Lung (tissue), 12 donors: ENCODE measurements around the gene COL6A1. TPM values are rescaled to one million over a fixed set of nuclear protein-coding genes. Genes with fewer than 3 reads are reported as not detected.

Experiments used
- ATAC-seq: fragments of 200-7000 bp; cut with Tn5 transposase; one replicate; pipeline ENCODE4 v1.9.1; 2020; ENCODE audit warnings: moderate number of reproducible peaks; ENCODE audit not compliant: insufficient read depth, low FRiP score
- DNase-seq, 3 donors: peaks; one replicate each; pipeline ENCODE4 v3.0.0-alpha.2; 2013 to 2017
- H3K27ac ChIP-seq, 2 donors: one replicate each; pipeline ENCODE4 v1.5.1; 2013; ENCODE audit warnings: mild to moderate bottlenecking in 2 of 2, moderate library complexity in 2 of 2, control low read depth in 1 of 2, inconsistent platforms in 1 of 2, low read depth in 1 of 2, low read length in 1 of 2
- H3K27me3 ChIP-seq, 3 donors: one replicate each; pipeline ENCODE4 v1.5.1; 2013; ENCODE audit warnings: low read length in 2 of 3; ENCODE audit not compliant: control insufficient read depth in 3 of 3, insufficient read depth in 3 of 3
- H3K36me3 ChIP-seq, 4 donors: one replicate each; pipeline ENCODE4 v1.5.1; 2013; ENCODE audit warnings: low read length in 4 of 4, mild to moderate bottlenecking in 1 of 4, moderate library complexity in 1 of 4; ENCODE audit not compliant: control insufficient read depth in 4 of 4, insufficient read depth in 4 of 4
- H3K4me1 ChIP-seq, 5 donors: one replicate each; pipeline ENCODE4 v1.5.1; 2013; ENCODE audit warnings: low read length in 5 of 5, mild to moderate bottlenecking in 2 of 5, moderate library complexity in 1 of 5; ENCODE audit not compliant: control insufficient read depth in 5 of 5, insufficient read depth in 5 of 5
- H3K4me3 ChIP-seq: one replicate; pipeline ENCODE4 v1.5.1; 2013; ENCODE audit warnings: mild to moderate bottlenecking, control low read depth, moderate library complexity
- H3K9ac ChIP-seq, 2 donors: one replicate each; pipeline ENCODE4 v1.5.1; 2013; ENCODE audit warnings: low read length in 2 of 2, control low read depth in 1 of 2; ENCODE audit not compliant: insufficient read depth in 1 of 2
- H3K9me3 ChIP-seq, 4 donors: one replicate each; pipeline ENCODE4 v1.5.1; 2013; ENCODE audit warnings: low read length in 3 of 4, mild to moderate bottlenecking in 1 of 4, moderate library complexity in 1 of 4; ENCODE audit not compliant: control insufficient read depth in 4 of 4, insufficient read depth in 3 of 4
- WGBS, 2 donors: extraction: QIAGEN DNeasy Blood & Tissue Kit; methylation state at CpG; one replicate each; pipeline ENCODE4 v1.1.7; 2013; 5-methylcytosine and 5-hydroxymethylcytosine counted together
- polyA plus RNA-seq, 2 donors: library from polyadenylated mRNA; stranded (reverse); fragments of 200-250 nt; gene quantifications; one replicate each; pipeline ENCODE4 v1.2.1, GENCODE V29; 2013
- total RNA-seq, 2 donors: library from RNA; depleted of rRNA in 1 of 2; stranded (reverse); fragments of >200 nt in 1 of 2; gene quantifications; one replicate each; pipeline ENCODE4 v1.2.1, GENCODE V29; 2014 to 2021
- TF ChIP-seq, protein P1 (sequence below): IDR thresholded peaks from 2 replicates; pipeline ENCODE4 v1.5.1; 2012; ENCODE audit warnings: mild to moderate bottlenecking; ENCODE audit errors: control extremely low read depth, extremely low read depth
- donor health status: control.
- donor health status: control.
- donor health status: Bipolar disorder and iron deficiency.
- donor health status: healthy.
- donor health status: DM: yes; HTN: yes; CAD: no.

The COL6A1 gene
- total and polyA plus RNA-seq, 4 donors: 107 to 399 (median 172) TPM

DNA sequence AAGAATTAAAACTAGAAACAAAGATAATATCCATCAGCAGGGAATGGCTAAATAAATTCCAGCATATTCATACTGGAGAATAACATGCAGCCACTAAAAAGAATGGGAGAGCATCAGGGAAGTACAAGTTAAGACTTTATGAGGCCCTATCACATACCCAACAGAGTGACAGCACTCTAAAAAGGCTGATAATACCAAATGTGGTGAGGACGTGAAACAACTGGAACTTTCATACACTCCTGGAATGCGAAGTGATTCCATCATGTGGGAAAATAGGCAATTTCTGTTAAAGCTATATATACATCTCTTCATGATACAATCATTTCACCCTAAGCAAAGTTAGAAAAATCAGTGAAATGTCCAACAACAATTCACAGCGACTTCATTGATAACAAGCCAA, 42.6 kb downstream of the COL6A1 start:
- Histone ChIP-seq H3K9me3 (no peaks in the 10 kb centered on the region), H3K36me3 (no peaks in the 10 kb centered on the region), H3K9ac (no peak overlapping the region), H3K4me3 (no peak overlapping the region), H3K4me1 (peaks cover 0 to 67% (median 40%) of the 10 kb centered on the region in 5 donors), H3K27ac (no peak overlapping the region), H3K27me3 (no peaks in the 10 kb centered on the region)
- WGBS, 2 donors: 64 to 87% methylated on average over 3 of the region's 3 CpGs
- ATAC-seq (no peak), DNase-seq (peak in 2 of 3 donors; percentile 59 to 66)
- TF ChIP-seq, protein P1, sequence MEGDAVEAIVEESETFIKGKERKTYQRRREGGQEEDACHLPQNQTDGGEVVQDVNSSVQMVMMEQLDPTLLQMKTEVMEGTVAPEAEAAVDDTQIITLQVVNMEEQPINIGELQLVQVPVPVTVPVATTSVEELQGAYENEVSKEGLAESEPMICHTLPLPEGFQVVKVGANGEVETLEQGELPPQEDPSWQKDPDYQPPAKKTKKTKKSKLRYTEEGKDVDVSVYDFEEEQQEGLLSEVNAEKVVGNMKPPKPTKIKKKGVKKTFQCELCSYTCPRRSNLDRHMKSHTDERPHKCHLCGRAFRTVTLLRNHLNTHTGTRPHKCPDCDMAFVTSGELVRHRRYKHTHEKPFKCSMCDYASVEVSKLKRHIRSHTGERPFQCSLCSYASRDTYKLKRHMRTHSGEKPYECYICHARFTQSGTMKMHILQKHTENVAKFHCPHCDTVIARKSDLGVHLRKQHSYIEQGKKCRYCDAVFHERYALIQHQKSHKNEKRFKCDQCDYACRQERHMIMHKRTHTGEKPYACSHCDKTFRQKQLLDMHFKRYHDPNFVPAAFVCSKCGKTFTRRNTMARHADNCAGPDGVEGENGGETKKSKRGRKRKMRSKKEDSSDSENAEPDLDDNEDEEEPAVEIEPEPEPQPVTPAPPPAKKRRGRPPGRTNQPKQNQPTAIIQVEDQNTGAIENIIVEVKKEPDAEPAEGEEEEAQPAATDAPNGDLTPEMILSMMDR: no peak

DNA sequence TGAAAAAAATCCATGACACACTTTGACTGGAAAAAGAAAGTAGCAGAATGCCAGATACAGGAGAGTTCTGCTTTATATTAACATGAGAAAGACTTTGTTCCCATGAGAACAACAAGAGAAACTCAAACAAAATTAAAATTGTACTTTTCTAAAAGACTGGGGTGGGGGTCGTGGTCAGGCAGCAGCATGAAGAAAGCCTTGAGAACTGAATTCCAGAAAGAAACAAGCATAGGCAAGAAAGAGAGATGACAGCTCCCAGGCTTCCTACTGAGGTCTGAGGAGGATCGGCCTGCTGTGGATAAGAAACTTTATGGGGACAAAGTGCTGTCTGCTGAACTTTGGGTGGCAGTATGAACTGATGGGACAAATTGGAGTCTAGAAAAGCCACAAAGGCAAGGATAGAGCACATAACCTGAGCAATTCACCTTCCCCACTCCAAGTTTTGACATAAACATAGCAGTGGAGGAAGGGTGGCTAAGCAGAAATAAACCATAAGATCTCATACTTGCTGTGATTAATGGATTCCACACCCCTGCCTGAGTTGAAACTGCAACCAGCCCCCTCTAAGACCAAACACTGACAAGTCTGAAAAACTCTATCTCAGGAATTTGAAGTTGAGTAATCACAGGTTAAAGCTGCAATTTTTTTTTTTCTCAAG, 43.7 kb downstream of the COL6A1 start:
- WGBS, 2 donors: 43 to 64% methylated on average over 2 of the region's 2 CpGs
- DNase-seq (peak; percentile 47 to 59 (median 55)), ATAC-seq (no peak)
- Histone ChIP-seq H3K27me3 (no peaks in the 10 kb centered on the region), H3K4me3 (no peak overlapping the region), H3K27ac (no peak overlapping the region), H3K9me3 (peaks cover 0 to 4% (median 2%) of the 10 kb centered on the region in 4 donors), H3K4me1 (peaks cover 0 to 67% (median 40%) of the 10 kb centered on the region in 5 donors), H3K9ac (no peak overlapping the region), H3K36me3 (no peaks in the 10 kb centered on the region)
- TF ChIP-seq, protein P1: no peak

- Histone ChIP-seq H3K36me3 (no peaks in the 10 kb centered on the region), H3K4me3 (no peak overlapping the region), H3K9ac (no peak overlapping the region), H3K9me3 (peaks cover 0 to 4% (median 2%) of the 10 kb centered on the region in 4 donors), H3K27ac (peak overlapping the region in 1 of 2 donors; percentile 33), H3K4me1 (peaks cover 0 to 54% (median 39%) of the 10 kb centered on the region in 5 donors), H3K27me3 (no peaks in the 10 kb centered on the region)
- peak; percentile 67 for ATAC-seq
- 52 to 73% methylated on average over 3 of the region's 3 CpGs for WGBS, 2 donors
- DNase-seq: peak; percentile 86 to 95 (median 93)
- TF ChIP-seq, protein P1: no peak
These were observed 46.4 kb downstream of the COL6A1 start for GRCh38 chr21:46027851-46028493.
